Cortex of kidney (tissue), 1 donor: ENCODE data around the gene KCNC2.

Source experiments
- DNase-seq: peaks from one replicate; lab custom pipeline; 2025; lab: John Stamatoyannopoulos, UW

KCNC2 gene

GRCh38 chr12:75058228-75058627 is 151.4 kb downstream of the KCNC2 start:
- DNase-seq: no peak

- DNase-seq: no peak
These were observed 160.9 kb downstream of the KCNC2 start for GRCh38 chr12:75048767-75049166.

GRCh38 chr12:75047885-75048525 is 161.6 kb downstream of the KCNC2 start:
- DNase-seq: no peak

GRCh38 chr12:75042125-75042524 is 167.5 kb downstream of the KCNC2 start:
- DNase-seq: no peak

- DNase-seq: no peak
These were observed 168.2 kb downstream of the KCNC2 start for GRCh38 chr12:75041472-75041871.

- no peak for DNase-seq
These were observed 189.5 kb downstream of the KCNC2 start for GRCh38 chr12:75020068-75020557.

GRCh38 chr12:75011120-75011519 is 198.5 kb downstream of the KCNC2 start:
- no peak for DNase-seq

GRCh38 chr12:75007133-75007532 is 202.5 kb downstream of the KCNC2 start:
- no peak for DNase-seq

- DNase-seq: no peak
These were observed 209.5 kb downstream of the KCNC2 start for GRCh38 chr12:75000120-75000519.

GRCh38 chr12:74999474-74999873 is 210.2 kb downstream of the KCNC2 start:
- DNase-seq: no peak
